Osteoblast (primary cell): Measurements from ENCODE around the gene MYORG. TPM values are rescaled to one million over a fixed set of nuclear protein-coding genes. Genes with fewer than 3 reads are reported as not detected.

Experiments
- DNase-seq: peaks from one replicate; pipeline ENCODE4 v3.0.0; 2011; ENCODE audit warnings: low spot score, mixed read lengths; ENCODE audit not compliant: insufficient read length; ENCODE audit errors: missing footprints
- H2AFZ ChIP-seq: 2 replicates; pipeline ENCODE4 v1.6.0; 2011; ENCODE audit warnings: mild to moderate bottlenecking, low read length
- H3K27ac ChIP-seq: 2 replicates; pipeline ENCODE4 v1.5.1; 2011; ENCODE audit warnings: mild to moderate bottlenecking, low read depth, low read length, moderate library complexity
- H3K27me3 ChIP-seq: 2 replicates; pipeline ENCODE4 v1.6.0; 2012; ENCODE audit warnings: mild to moderate bottlenecking, control low read depth, inconsistent platforms, low read length, moderate library complexity; ENCODE audit not compliant: insufficient read depth
- H3K36me3 ChIP-seq: 2 replicates; pipeline ENCODE4 v1.5.1; 2011; ENCODE audit warnings: mild to moderate bottlenecking, low read length, control low read depth, moderate library complexity; ENCODE audit not compliant: insufficient read depth
- H3K4me1 ChIP-seq: 2 replicates; pipeline ENCODE4 v1.5.1; 2011; ENCODE audit warnings: mild to moderate bottlenecking, low read length, control low read depth, moderate library complexity; ENCODE audit not compliant: insufficient read depth
- H3K4me2 ChIP-seq: 2 replicates; pipeline ENCODE4 v1.6.0; 2011; ENCODE audit warnings: mild to moderate bottlenecking, low read length; ENCODE audit not compliant: insufficient read depth
- H3K4me3 ChIP-seq: fragments of 200-600 bp; sonication (generic); 3 replicates; pipeline ENCODE4 v1.5.1; 2012; ENCODE audit warnings: mild to moderate bottlenecking, low read length, inconsistent platforms; ENCODE audit not compliant: insufficient read depth
- H3K79me2 ChIP-seq: 2 replicates; pipeline ENCODE4 v1.6.0; 2012; ENCODE audit warnings: mild to moderate bottlenecking, low read length, control low read depth, inconsistent platforms; ENCODE audit not compliant: insufficient read depth
- H3K9me3 ChIP-seq: 2 replicates; pipeline ENCODE4 v1.5.1; 2011; ENCODE audit warnings: low read depth, low read length, control low read depth
- H4K20me1 ChIP-seq: 2 replicates; pipeline ENCODE4 v1.6.0; 2012; ENCODE audit warnings: mild to moderate bottlenecking, low read length, control low read depth; ENCODE audit not compliant: insufficient read depth
- CTCF ChIP-seq: IDR thresholded peaks from 2 replicates; pipeline ENCODE4 v1.5.1; 2011; ENCODE audit warnings: mild to moderate bottlenecking, low read depth, low read length, moderate library complexity; ENCODE audit errors: extremely low read depth
- total RNA-seq: library from RNA; depleted of rRNA; stranded (reverse); fragments of >200 nt; gene quantifications from 2 replicates; pipeline ENCODE4 v1.2.3, GENCODE V29; 2012

The MYORG gene
- total RNA-seq, 1 donor: 0.36 TPM

GRCh38 chr9:34400275-34400674, 23.6 kb upstream of the MYORG start:
- Histone ChIP-seq H3K4me2 (no peak overlapping the region), H2AFZ (no peak overlapping the region), H3K4me3 (no peak overlapping the region), H3K27ac (no peak overlapping the region), H3K27me3 (no peaks in the 10 kb centered on the region), H3K79me2 (no peaks in the 10 kb centered on the region), H3K36me3 (peaks cover 18% of the 10 kb centered on the region), H4K20me1 (peaks cover 14% of the 10 kb centered on the region), H3K4me1 (peaks cover 3% of the 10 kb centered on the region), H3K9me3 (no peaks in the 10 kb centered on the region)
- DNase-seq: no peak
- TF ChIP-seq CTCF: no peak

GRCh38 chr9:34399729-34400128, 23.0 kb upstream of the MYORG start:
- Histone ChIP-seq H3K79me2 (no peaks in the 10 kb centered on the region), H4K20me1 (peaks cover 14% of the 10 kb centered on the region), H2AFZ (no peak overlapping the region), H3K36me3 (peaks cover 13% of the 10 kb centered on the region), H3K9me3 (no peaks in the 10 kb centered on the region), H3K4me2 (no peak overlapping the region), H3K27ac (no peak overlapping the region), H3K4me1 (peaks cover 3% of the 10 kb centered on the region), H3K27me3 (no peaks in the 10 kb centered on the region), H3K4me3 (no peak overlapping the region)
- no peak for TF ChIP-seq CTCF
- no peak for DNase-seq

- Histone ChIP-seq H3K27ac (no peak overlapping the region), H3K9me3 (no peaks in the 10 kb centered on the region), H4K20me1 (peaks cover 14% of the 10 kb centered on the region), H3K4me3 (no peak overlapping the region), H2AFZ (no peak overlapping the region), H3K4me1 (no peaks in the 10 kb centered on the region), H3K27me3 (no peaks in the 10 kb centered on the region), H3K79me2 (no peaks in the 10 kb centered on the region), H3K36me3 (peaks cover 12% of the 10 kb centered on the region), H3K4me2 (no peak overlapping the region)
- peak; percentile 27 for DNase-seq
- no peak for TF ChIP-seq CTCF
These were observed 22.2 kb upstream of the MYORG start for GRCh38 chr9:34398875-34399274.

- H4K20me1 ChIP-seq: peaks cover 4% of the 10 kb centered on the region
- no peaks in the 10 kb centered on the region for H3K4me1 ChIP-seq
- no peak overlapping the region for H2AFZ ChIP-seq
- no peak overlapping the region for H3K27ac ChIP-seq
- no peaks in the 10 kb centered on the region for H3K9me3 ChIP-seq
- peak; percentile 73 for DNase-seq
- H3K27me3 ChIP-seq: no peaks in the 10 kb centered on the region
- H3K36me3 ChIP-seq: peaks cover 12% of the 10 kb centered on the region
- TF ChIP-seq CTCF: no peak
- no peaks in the 10 kb centered on the region for H3K79me2 ChIP-seq
- no peak overlapping the region for H3K4me2 ChIP-seq
- H3K4me3 ChIP-seq: no peak overlapping the region
These were observed 19.8 kb upstream of the MYORG start for GRCh38 chr9:34396276-34397214.
